H1 (cell line): ENCODE data around the gene HOMER2. TPM values are rescaled to one million over a fixed set of nuclear protein-coding genes. Genes with fewer than 3 reads are reported as not detected.

Experiments used
- ATF2 ChIP-seq: IDR thresholded peaks from 2 replicates; pipeline ENCODE4 v1.6.1; 2012; ENCODE audit warnings: low read length, inconsistent platforms
- BACH1 ChIP-seq: IDR thresholded peaks from 2 replicates; pipeline ENCODE4 v1.6.1; 2012; ENCODE audit warnings: low read length, improper control_type of control experiment
- CEBPB ChIP-seq: IDR thresholded peaks from 2 replicates; pipeline ENCODE4 v1.6.1; 2012; ENCODE audit warnings: low read depth, low read length
- CHD7 ChIP-seq: fragments of 300-600 bp; sonication (generic); IDR thresholded peaks from 2 replicates; pipeline ENCODE4 v1.7.1; 2012; ENCODE audit warnings: low read length, moderate library complexity, mild to moderate bottlenecking, inconsistent platforms; ENCODE audit not compliant: insufficient replicate concordance
- CTBP2 ChIP-seq: IDR thresholded peaks from 2 replicates; pipeline ENCODE4 v1.7.0; 2011; ENCODE audit warnings: borderline replicate concordance, mild to moderate bottlenecking, moderate library complexity, mixed read lengths, low read length; ENCODE audit not compliant: insufficient read depth, insufficient read length
- SUZ12 ChIP-seq: fragments of 200-600 bp; sonication (generic); IDR thresholded peaks from 2 replicates; pipeline ENCODE4 v1.6.1; 2012; ENCODE audit warnings: mild to moderate bottlenecking, inconsistent platforms, low read length, moderate library complexity, mixed read lengths
- polyA plus RNA-seq, 7 experiments: library from polyadenylated mRNA; depleted of rRNA in 3 of 7; stranded (reverse) in 5 of 7; unstranded in 2 of 7; fragments of >200 nt in 5 of 7; fragments of 200-250 nt in 2 of 7; gene quantifications; 1 replicate in 5 of 7; 2 replicates in 1 of 7; 4 replicates in 1 of 7; pipeline versions ENCODE4 v1.2.1 to v1.2.3, GENCODE V29; 2011 to 2013; ENCODE audit warnings: missing spikeins in 2 of 7, mixed read lengths in 2 of 7
- total RNA-seq: library from RNA; stranded (reverse); fragmentation: NEBNext Ultra II Directional; extraction: Animal tissue kit (Norgen Biotek cat#: 25700); gene quantifications from 2 replicates; pipeline ENCODE4 v1.2.1, GENCODE V29; 2021

HOMER2 gene
- total and polyA plus RNA-seq, 2 of the 8 experiments (the other 6 are each of a cell fraction or from before 2014, with no cell fraction given), result 12.5 to 27.6 TPM

GRCh38 chr15:82917249-82917648, 35.3 kb downstream of the HOMER2 start (continued):
- TF ChIP-seq CHD7, result no peak
- TF ChIP-seq ATF2, result no peak
- TF ChIP-seq SUZ12, result no peak
- TF ChIP-seq CTBP2, result no peak
- no peak for TF ChIP-seq BACH1
- no peak for TF ChIP-seq CEBPB
